Measurements from ENCODE around the gene SPDYE4.

The SPDYE4 gene

DNA sequence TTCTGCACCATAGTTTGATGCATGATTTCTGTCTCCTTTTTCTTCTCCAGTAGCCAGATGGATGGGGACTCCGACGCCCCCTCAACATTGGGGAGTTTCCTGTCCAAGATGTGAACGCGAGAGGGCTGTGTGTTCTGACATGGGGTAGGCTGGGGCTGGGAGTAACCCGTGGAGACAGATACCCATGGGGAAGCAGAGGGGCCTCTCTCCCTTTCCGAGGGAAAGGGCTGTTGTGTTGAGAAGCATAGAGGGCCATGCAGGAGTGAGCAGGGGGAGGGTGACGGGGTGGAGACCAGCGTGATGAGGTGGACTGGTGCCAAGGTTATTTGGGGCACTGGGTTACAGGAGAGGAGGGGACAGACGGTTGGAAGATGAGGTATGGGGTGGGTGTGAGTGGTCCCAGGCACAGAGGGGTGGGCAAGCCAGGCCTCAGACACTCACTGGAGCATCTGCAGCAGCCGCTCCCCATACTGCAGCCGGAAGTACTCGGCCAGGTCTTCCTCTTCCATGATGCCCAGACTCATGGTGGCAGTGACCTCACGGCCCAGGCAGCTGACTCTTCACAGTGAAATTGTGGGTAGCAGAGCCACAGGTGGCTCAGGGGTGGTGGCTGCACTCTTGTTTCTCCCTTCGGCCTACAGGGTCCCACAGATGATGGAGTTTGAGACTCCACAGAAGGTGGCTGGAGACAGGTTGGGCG, 14.1 kb downstream of the SPDYE4 start:
- TF ChIP-seq, protein P1, sequence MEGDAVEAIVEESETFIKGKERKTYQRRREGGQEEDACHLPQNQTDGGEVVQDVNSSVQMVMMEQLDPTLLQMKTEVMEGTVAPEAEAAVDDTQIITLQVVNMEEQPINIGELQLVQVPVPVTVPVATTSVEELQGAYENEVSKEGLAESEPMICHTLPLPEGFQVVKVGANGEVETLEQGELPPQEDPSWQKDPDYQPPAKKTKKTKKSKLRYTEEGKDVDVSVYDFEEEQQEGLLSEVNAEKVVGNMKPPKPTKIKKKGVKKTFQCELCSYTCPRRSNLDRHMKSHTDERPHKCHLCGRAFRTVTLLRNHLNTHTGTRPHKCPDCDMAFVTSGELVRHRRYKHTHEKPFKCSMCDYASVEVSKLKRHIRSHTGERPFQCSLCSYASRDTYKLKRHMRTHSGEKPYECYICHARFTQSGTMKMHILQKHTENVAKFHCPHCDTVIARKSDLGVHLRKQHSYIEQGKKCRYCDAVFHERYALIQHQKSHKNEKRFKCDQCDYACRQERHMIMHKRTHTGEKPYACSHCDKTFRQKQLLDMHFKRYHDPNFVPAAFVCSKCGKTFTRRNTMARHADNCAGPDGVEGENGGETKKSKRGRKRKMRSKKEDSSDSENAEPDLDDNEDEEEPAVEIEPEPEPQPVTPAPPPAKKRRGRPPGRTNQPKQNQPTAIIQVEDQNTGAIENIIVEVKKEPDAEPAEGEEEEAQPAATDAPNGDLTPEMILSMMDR (IDR thresholded peaks at IDR 0.05; ENCODE audit: low read depth, low read length) = no peak
- DNase-seq (ENCODE audit: extremely low read depth, low read depth) = no peak

DNA sequence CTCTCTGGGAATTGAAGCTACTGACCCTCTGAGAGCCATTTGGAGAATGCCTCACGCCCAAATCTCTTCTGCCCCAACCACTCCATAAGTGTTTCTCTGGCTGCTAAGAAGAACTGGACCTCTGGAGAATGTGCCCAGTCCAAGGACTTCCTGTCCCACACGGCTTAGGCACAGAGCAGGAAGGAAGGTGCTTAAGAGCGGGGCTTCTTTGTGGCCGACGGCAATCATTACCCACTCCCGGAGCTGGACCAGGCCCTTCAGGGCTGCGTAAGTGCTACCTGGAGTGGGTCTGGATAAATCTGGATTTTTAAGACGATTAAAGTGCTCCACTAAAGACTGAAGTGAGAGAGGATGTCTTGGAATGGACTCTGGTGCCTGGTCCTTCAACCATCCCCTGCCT, 15.5 kb downstream of the SPDYE4 start:
- DNase-seq (ENCODE audit: extremely low read depth, low read depth) = no peak
- TF ChIP-seq, protein P1 (IDR thresholded peaks at IDR 0.05; ENCODE audit: low read depth, low read length) = no peak

DNA sequence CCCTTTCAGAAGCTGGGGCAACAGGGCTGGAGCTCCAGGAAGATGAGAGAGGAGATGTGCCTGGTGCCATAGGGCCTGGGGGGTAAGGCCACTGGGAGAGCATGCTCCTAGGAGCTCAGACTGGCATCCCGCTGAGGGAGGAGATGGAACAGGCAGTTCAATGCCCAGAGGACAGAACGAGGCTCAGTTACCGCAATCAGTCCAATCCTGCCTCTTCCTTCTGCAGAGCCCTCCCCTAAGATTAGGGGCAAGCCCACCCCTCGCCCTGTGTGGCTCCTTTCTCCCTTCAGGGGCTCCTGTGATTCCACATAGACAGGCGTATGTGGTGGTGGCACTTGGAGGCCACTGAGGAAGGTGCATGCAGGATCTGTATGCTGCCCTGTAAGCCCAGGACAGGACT, 16.1 kb downstream of the SPDYE4 start:
- no peak for DNase-seq (ENCODE audit: extremely low read depth, low read depth)
- TF ChIP-seq, protein P1 (IDR thresholded peaks at IDR 0.05; ENCODE audit: low read depth, low read length) = no peak

DNA sequence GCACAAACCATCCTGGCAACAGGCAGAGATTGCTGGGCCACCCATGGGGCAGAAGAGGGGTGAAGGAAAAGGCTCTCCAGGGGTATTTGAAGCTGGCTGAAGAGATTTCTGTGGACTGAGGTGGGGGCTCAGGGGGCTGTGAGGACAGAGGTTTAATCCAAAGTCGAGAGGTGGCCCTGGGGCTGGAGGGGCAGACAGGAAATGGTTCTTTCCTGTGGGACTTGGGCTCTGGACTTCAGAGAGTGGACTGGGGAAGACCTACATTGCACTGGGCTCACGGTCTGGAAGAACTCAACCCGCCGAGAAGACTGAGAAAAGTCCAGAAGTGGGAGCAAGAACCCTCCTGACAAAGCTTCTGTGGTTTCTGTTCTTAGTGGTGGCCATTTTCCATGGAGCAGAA, 16.6 kb downstream of the SPDYE4 start:
- TF ChIP-seq, protein P1 (IDR thresholded peaks at IDR 0.05; ENCODE audit: low read depth, low read length) = no peak
- no peak for DNase-seq (ENCODE audit: extremely low read depth, low read depth)

DNA sequence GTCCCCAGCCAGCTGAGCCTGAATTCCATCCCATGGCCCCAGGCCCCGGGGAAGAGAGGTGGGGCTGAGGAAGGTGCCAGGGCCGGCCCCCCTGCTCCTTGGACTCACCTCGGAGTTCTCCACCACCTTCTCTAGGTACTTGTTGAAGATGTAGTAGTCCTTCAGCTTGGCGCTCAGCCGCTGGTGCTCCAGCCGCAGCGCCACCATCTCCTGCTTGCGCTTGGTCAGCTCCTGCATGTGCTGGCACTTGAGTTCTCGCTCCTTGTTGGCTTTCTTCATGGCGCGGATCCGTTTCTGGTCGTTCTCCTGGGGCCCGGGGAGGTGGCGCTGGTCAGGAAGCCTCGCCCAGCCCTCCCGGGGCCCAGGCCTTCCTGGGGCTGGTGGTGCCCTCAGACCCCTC, 17.0 kb downstream of the SPDYE4 start:
- TF ChIP-seq, protein P1 (IDR thresholded peaks at IDR 0.05; ENCODE audit: low read depth, low read length) = no peak
- DNase-seq (ENCODE audit: extremely low read depth, low read depth) = no peak

DNA sequence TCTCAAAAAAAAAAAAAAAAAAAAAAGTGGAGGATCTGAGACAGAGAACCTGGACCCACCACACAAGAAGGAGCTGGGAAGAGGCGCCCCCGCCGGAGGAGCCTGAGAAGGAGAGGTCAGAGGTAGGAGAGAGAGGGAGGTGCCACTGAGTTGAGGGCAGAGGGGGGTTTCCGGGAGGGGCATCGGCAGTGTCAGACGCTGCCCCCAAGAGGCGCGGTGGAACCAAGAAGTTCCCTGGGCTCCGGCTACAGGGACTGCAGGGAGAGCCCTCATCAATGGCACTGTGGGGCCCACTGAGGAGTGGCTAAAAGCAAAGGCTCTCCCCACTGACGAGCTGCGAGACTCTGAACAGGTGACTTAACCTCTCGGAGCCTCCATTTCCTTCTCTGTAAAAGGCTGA, 17.9 kb downstream of the SPDYE4 start:
- TF ChIP-seq, protein P1 (IDR thresholded peaks at IDR 0.05; ENCODE audit: low read depth, low read length) = no peak
- no peak for DNase-seq (ENCODE audit: extremely low read depth, low read depth)

DNA sequence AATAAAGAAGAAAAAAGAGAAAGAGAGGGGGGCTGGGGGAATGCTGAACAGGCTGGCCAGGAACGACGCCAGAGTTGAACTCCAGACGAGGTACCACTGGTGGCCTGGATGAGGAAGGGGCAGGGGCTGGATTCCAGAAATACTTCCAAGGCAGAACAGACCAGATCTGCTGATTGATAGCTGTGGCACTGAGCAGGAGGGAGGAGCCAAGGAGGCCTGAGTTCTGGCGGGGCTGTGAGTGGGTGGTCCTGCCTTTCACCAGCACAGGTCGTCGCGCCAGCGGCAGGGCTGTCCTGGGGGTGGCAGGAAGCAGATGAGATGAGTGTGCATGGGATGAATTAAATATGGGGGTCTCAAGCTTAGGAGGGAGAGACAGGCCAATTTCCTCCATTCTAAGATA, 19.2 kb downstream of the SPDYE4 start:
- DNase-seq (ENCODE audit: extremely low read depth, low read depth) = no peak
- TF ChIP-seq, protein P1 (IDR thresholded peaks at IDR 0.05; ENCODE audit: low read depth, low read length) = no peak
